AG09319 (cell line): ENCODE results near the gene ILK.

ENCODE experiments used
- DNase-seq: peaks from one replicate; pipeline ENCODE4 v3.0.0-alpha.2; 2010; ENCODE audit warnings: low read depth; ENCODE audit errors: extremely low read depth
- TF ChIP-seq, protein P1 (sequence below): IDR thresholded peaks from 2 replicates; pipeline ENCODE4 v1.5.1; 2011; ENCODE audit warnings: low read depth, mild to moderate bottlenecking, inconsistent platforms, low read length, moderate library complexity

ILK gene

GRCh38 chr11:6629573-6629891 is 26.0 kb downstream of the ILK start:
- DNase-seq: no peak
- TF ChIP-seq, protein P1, sequence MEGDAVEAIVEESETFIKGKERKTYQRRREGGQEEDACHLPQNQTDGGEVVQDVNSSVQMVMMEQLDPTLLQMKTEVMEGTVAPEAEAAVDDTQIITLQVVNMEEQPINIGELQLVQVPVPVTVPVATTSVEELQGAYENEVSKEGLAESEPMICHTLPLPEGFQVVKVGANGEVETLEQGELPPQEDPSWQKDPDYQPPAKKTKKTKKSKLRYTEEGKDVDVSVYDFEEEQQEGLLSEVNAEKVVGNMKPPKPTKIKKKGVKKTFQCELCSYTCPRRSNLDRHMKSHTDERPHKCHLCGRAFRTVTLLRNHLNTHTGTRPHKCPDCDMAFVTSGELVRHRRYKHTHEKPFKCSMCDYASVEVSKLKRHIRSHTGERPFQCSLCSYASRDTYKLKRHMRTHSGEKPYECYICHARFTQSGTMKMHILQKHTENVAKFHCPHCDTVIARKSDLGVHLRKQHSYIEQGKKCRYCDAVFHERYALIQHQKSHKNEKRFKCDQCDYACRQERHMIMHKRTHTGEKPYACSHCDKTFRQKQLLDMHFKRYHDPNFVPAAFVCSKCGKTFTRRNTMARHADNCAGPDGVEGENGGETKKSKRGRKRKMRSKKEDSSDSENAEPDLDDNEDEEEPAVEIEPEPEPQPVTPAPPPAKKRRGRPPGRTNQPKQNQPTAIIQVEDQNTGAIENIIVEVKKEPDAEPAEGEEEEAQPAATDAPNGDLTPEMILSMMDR: no peak

GRCh38 chr11:6629892-6630631 is 26.5 kb downstream of the ILK start:
- DNase-seq: no peak
- TF ChIP-seq, protein P1: no peak

DNA sequence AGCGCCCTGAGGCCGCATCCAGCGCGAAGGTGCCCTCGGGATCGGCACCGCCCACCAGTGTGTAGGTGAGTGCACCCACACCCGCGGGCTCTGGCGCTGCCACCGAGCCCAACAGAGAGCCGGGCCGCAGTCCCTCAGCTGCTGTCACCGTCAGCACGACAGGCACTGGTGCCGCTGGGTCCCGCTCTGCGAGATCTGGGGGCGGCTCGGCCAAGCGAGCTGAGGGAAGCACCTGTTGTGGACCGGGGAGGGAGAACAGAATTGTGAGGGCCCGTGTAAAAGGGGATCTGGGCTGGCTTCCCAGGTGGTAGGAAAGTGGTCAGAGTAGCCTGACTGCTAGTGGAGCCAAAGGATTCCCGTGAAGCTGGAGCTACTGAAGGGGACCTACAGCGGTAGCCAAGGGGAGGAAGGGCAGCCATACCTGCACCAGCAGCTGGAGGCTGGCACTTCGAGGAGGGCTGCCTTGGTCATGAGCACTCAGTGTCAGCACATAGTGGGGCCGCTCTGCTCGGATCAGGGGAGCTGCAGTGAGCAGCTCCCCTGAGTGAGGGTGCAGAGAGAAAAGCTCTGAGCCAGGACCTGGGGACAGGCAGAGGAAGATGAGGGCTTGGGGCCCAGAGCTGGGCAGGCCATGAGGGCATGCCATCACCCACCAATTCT is 27.2 kb downstream of the ILK start:
- no peak for DNase-seq
- TF ChIP-seq, protein P1: no peak

DNA sequence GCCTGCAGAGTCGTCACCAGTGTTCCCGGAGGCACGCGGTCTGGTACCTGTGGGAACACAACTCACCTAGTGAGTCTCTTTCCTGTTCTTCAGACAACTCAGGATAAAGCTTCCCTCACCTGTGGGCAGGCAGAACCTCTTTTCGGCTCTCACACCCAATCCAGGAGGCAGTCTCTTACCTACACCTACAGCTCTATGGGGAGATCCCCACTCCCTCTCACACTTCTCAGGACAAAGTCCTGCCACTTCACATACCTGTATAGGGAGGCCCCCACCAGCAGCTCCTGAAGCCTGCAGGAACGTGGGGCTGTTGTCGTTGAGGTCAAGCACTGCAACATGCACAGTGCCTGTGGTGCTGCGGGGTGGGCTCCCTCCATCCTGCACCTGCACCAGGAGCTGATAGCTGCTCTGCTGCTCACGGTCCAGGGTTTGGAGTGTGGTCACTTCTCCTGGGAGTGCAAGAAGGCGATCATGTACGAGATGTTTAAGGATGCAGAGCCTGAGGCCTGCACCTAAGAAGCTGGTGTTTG is 27.9 kb downstream of the ILK start:
- TF ChIP-seq, protein P1: no peak
- no peak for DNase-seq

GRCh38 chr11:6632116-6633073 is 28.8 kb downstream of the ILK start:
- no peak for DNase-seq
- TF ChIP-seq, protein P1: no peak

DNA sequence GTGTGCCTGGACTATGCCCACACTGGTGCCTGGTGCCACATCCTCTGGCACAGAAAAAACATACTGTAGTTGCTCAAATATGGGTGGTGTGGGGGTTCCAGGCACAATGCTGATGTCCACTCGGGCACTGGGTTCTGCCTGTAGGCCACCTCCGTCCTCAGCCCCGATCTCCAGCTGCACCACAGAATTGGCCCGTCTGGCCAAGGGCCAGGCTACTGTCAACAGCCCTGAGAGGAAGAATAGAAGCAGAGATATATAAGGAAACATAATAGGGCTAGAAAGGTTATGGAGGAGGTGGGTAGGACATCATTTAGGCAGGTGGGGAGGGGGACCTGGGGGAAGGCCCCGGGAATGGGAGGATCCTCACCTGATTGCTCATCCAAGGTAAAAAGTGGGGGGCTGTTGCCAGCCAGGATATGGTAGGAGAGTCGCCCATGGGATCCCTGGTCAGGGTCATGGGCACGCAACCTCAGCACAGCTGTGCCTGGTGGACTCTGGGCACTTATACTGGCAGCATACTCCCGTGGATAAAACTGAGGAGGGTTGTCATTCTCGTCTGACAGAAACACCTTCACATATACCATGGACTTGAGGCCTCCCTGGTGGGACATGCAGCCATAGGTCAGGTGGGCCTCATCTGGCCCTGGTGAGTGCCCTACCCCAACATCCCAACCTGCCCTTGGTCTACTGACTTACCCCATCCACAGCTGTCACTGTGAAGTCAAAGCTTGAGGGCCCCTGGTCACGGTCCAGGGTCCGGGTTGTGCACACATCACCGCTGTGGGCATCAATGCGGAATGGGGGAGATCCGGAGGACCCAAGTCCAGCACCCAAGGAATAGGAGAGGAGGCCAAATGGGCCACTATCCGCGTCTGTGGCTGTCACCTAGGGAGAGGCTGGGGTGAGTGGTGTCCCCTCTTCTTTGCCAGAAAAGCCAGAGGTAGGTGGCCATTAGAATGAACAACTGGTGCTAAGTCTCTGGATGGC is 30.1 kb downstream of the ILK start:
- TF ChIP-seq, protein P1: no peak
- no peak for DNase-seq
